GM11168 (cell line): ENCODE results near the gene ZNF618.

Experiments used
- in situ Hi-C: fragments of 300-500 bp; cut with MboI; formaldehyde crosslinking; loops from one replicate; pipeline ENCODE4 v1.12.0; 2022; ENCODE audit warnings: low sequenced_read_pairs; ENCODE audit not compliant: unreplicated experiment

The ZNF618 gene

GRCh38 chr9:113997610-113998009 is 121.5 kb downstream of the ZNF618 start:
- in situ Hi-C loops: no loop called here

GRCh38 chr9:113998114-113998513 is 122.0 kb downstream of the ZNF618 start:
- in situ Hi-C loops: no loop called here

GRCh38 chr9:113998525-113999255 is 122.6 kb downstream of the ZNF618 start:
- in situ Hi-C loops: no loop called here

- in situ Hi-C loops: no loop called here
Measured at GRCh38 chr9:113999256-114000062, 123.3 kb downstream of the ZNF618 start.

GRCh38 chr9:114000063-114000454 is 124.0 kb downstream of the ZNF618 start:
- in situ Hi-C loops: no loop called here

- in situ Hi-C loops: no loop called here
Measured at GRCh38 chr9:114000671-114001409, 124.7 kb downstream of the ZNF618 start.

- in situ Hi-C loops: no loop called here
Measured at GRCh38 chr9:114001410-114001685, 125.2 kb downstream of the ZNF618 start.

- in situ Hi-C loops: no loop called here
Measured at GRCh38 chr9:114001794-114002261, 125.7 kb downstream of the ZNF618 start.

GRCh38 chr9:114002271-114002985 is 126.3 kb downstream of the ZNF618 start:
- in situ Hi-C loops: no loop called here

GRCh38 chr9:114002986-114003350 is 126.9 kb downstream of the ZNF618 start:
- in situ Hi-C loops: no loop called here

- in situ Hi-C loops: no loop called here
Measured at GRCh38 chr9:114003351-114003750, 127.2 kb downstream of the ZNF618 start.

GRCh38 chr9:114003758-114004157 is 127.6 kb downstream of the ZNF618 start:
- in situ Hi-C loops: no loop called here

GRCh38 chr9:114004221-114004716 is 128.2 kb downstream of the ZNF618 start:
- in situ Hi-C loops: no loop called here

GRCh38 chr9:114005371-114006154 is 129.5 kb downstream of the ZNF618 start:
- in situ Hi-C loops: no loop called here

GRCh38 chr9:114006155-114006550 is 130.0 kb downstream of the ZNF618 start:
- in situ Hi-C loops: no loop called here

- in situ Hi-C loops: no loop called here
Measured at GRCh38 chr9:114006931-114007691, 131.0 kb downstream of the ZNF618 start.

- in situ Hi-C loops: no loop called here
Measured at GRCh38 chr9:114007991-114008666, 132.0 kb downstream of the ZNF618 start.

- in situ Hi-C loops: no loop called here
Measured at GRCh38 chr9:114008667-114009410, 132.7 kb downstream of the ZNF618 start.
